ENCODE measurements around the gene TNFRSF13B.
"Not testable (repeated sequence)": the region's sequence is repeated elsewhere in the genome, so short reads cannot be mapped to it uniquely, and the experiment has no call there.

The TNFRSF13B gene

DNA sequence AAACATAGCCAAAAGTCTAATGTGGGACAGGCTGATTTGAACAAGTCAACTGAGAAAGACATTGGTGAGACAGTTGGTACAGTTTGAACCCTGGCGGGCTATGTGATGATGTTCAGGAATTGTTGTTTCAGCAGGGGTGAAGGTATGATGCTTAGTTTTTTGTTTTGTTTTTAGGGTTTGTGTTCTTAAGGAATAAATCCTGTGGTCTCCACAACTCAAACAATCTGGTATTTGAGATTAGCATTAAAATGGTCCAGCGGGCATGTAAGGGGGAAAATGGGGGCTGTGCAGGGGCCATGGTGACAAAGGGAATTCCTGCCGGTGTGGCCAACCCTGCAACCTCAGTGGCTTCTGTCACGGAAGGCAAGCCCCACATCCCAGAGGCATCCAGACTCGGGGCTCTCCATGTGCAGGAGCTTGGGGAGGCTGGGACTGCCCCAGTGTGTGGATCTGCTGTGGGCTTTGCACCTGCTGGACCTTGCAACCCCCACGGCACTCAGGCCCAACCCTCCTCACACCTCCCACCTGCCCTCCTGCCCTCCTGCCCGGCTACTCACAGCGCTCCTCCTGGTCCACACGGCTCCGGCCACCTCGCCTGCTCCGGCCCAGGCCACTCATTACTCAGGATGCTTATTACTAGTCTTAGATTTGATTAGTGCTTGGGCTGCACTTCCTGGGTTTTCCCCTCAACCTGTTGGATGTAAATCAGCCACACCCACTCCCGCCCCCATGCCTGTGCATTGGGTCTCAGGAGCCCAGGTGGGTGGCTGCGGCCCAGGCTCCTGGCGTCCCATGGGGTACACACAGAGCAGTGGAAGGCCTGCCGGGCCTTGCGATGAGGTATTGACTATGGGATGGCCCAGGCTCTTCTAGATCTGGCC is at the start of gene TNFRSF13B:
TSS of gene TNFRSF13B (minus strand) at position 661 of the 881 bp plus-strand sequence. CDS start at position 618, 43 bp downstream.
- DNase-seq: no peak

DNA sequence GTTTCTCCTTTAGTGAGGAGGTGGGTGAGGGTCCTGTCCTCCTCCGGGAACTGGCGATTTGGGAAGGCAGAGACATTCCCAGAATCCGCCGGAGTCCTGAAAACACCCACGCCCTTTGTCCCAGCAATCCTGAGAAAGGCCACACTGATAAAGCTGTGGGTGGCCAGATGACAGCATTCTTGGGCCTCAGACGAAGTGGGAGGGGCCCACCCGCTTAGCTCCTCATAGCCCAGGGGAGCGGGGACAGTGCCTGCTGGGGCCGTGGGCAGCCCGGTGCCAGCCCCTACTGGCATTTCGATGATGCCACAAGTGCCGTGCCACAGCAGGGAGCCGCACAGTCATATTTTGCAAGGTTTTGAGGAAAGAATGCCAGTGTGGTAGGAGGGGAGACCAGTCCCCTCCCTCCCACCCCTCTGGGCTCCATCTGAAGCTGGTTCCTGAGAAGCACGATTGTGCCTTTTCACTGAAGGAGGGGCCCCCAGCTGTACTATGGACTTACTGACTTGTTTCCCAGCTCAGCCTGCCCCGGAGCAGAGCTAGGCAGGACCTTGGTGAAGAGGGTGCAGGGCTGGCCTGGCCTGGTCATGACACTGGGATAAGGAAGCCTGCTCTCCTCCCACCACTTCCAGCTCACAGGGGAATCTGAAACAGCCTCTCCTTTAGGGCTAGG is 49.4 kb upstream of the TNFRSF13B start:
- no peak for DNase-seq

DNA sequence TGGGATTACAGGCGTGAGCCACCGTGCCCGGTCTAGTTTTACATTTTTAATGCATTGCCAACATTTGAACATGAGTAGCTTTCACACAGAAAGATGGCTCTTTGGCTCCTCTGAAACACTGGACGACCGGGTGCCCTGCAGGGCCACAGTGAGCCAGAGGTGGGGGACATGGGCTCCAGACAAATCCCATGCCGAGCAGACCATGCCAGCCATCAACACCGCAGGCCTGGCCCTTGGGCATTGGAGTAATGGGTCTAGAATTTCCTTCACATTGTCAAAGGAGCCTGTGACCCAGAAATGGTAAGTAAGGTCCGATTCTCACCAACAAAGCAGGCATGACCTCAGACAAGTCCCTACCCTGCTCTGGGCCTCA is 48.9 kb upstream of the TNFRSF13B start:
- DNase-seq: no peak

GRCh38 chr17:17019891-17020456 is 48.1 kb upstream of the TNFRSF13B start:
- no peak for DNase-seq

- no peak for DNase-seq
Measured at GRCh38 chr17:17019430-17019762, 47.5 kb upstream of the TNFRSF13B start.

GRCh38 chr17:17018612-17019429 is 46.9 kb upstream of the TNFRSF13B start:
- DNase-seq: no peak

- DNase-seq: no peak
Measured at GRCh38 chr17:17018021-17018441, 46.1 kb upstream of the TNFRSF13B start.

DNA sequence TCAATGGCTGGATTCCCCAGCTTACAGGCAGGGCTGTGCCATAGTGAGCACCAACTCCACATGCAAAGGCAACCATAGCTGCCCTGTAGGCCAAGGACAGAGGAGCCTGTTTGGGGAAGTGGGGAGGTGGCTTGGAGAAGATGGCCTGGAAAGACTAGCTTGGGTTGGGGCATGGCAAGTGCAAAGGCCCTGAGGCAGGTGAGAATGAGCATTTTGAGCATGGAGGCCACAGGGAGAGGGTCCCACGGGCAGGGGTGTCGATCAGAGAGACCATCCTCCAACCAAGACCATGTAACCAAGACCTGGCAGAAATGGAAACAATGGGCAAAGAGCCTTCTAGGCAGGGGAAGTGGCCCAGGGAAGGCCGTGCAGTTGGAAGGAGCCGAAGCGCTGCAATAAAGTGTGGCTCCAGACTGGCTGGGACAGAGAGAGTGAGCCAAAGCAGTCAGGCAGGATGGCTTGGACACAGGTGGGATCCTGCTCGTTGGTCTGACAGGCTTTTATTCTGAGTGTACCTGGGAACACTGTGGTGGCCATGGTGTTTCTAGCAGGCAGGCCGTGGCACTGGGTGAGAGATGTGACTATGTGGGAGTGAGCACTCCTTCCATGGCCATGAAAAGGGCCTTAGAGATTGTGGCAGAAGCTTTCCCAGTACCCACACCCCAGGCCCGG is 45.6 kb upstream of the TNFRSF13B start:
- DNase-seq: no peak

GRCh38 chr17:17016199-17017197 is 44.6 kb upstream of the TNFRSF13B start:
- DNase-seq: not testable (repeated sequence)

GRCh38 chr17:17015230-17015629 is 43.3 kb upstream of the TNFRSF13B start:
- DNase-seq: no peak

DNA sequence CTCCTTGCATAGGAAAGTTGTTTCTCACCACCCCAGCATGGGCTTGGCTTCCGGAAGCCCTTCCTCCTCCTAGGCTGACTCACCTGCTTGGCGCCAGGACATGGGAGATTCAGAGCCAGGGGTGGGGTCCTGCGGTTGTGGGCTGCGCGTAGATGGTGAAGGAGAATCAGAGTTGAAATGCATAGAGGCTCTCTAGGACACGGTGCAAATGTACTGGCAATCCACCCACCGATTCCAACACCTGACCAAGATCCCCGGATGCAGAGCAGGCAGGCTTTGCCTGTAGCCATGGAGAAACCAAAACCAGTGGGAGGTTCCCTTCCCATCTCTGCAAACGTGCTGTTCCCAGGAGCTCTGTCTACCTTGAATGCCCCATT is 42.8 kb upstream of the TNFRSF13B start:
- not testable (repeated sequence) for DNase-seq

- not testable (repeated sequence) for DNase-seq
Measured at GRCh38 chr17:17013828-17014747, 42.2 kb upstream of the TNFRSF13B start.

DNA sequence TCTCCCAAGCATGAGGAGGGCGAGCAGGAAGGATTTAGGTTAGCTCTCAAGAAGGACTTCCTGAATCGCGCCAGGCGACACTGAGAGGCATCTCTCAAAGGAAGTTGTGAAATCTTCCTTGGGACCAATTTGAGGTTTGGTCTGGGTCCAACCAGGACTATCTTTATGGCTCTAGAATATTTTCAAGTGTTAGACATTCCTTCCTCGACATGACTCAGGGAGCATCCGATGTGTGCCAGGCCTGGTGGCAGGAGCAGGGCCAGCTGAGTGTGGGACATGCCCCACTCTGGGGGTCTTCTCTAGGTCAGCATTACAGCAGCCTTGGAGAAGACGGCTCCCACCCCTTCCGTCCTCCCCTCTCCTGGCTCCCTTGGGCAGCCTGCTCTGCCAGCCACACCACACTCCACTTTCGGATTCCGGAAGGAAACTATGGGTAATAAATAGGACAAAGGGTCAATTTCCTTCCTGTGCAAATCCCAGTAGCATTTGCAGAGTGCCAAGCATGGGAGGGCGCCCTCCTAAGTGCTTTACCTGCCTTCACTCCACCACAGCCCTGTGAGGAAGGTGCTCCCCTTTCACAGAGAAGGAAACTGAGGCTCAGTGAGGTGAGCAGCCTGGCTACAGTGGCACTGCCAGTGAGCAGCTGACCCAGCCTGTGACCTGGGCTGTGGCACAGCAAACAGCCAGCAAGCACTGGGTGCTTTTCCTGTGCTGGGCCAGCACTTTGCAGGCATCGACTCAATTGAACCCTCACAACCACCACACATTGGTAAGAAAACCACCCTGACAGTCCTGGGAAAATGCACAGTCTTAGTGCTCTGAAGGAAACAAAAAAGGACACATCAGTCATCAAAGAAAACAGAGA is 39.4 kb upstream of the TNFRSF13B start:
- not testable (repeated sequence) for DNase-seq

DNA sequence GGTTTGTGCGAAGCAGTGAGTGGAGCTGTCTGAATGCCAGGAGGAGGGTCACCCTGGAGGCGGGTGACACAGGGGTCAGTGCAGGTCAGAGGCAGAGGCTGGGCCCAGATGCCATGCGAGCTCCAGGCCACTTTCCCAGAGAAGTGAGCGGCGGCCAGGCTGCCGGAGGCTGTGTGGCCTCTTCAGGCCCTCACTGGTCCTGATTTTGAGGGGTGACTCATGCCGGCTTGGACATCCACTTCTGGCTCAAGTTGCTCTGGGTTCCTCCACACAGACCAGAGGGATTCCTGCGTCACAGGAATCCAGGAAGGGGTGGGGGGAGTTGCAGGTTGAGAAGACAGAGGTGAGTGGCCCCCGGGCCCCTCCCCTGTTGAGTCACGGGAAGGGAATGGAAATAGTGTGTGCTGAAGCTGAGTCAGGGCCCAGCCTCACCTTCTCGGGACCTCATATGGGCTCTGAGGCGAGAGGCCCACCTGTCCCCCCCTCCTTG is 38.7 kb upstream of the TNFRSF13B start:
- not testable (repeated sequence) for DNase-seq

GRCh38 chr17:17009972-17010371 is 38.1 kb upstream of the TNFRSF13B start:
- DNase-seq: not testable (repeated sequence)

GRCh38 chr17:17008621-17009397 is 36.9 kb upstream of the TNFRSF13B start:
- DNase-seq: not testable (repeated sequence)

- DNase-seq: not testable (repeated sequence)
Measured at GRCh38 chr17:17007891-17008290, 36.0 kb upstream of the TNFRSF13B start.
